Measurements from ENCODE around the gene IFNL3.
"Not testable (repeated sequence)": the region's sequence is repeated elsewhere in the genome, so short reads cannot be mapped to it uniquely, and the experiment has no call there.

Gene IFNL3

DNA sequence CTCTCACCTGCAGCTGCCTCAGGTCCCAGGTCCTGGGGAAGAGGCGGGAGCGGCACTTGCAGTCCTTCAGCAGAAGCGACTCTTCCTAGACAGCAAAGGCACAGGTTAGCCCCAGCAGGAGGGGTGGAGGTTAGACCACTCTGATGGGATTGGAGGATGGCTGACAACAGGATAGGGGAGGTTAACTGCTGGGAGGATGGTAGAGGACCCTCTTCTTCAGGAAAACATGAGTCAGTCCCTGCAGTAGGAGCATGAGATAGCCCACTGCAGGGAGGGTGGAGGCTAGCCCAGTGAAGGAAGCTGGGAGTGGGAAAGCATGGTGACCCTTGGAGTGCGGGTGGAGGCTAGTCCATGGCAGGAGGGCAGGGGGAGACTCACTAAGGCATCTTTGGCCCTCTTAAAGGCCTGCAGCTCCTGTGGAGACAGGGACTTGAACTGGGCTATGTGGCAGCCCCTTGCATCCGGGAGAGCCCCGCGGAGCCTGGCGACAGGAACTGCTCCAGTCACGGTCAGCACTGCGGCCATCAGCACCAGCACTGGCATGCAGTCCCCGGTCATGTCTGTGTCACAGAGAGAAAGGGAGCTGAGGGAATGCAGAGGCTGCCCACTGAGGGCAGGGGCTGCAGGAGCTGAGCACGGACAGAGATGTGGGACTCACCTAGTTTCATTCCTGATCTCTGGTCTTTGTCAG, at the start of gene IFNL3:
Gene IFNL3 (minus strand): TSS at position 597 of the 691 bp plus-strand sequence. CDS start 39 bp downstream, at position 558.
- in situ Hi-C loops (cut with MboI; ENCODE audit: low sequenced_read_pairs): not testable (repeated sequence)

GRCh38 chr19:39293394-39293793, 48.6 kb upstream of the IFNL3 start:
- in situ Hi-C loops (cut with MboI; ENCODE audit: low sequenced_read_pairs): no loop called here

- in situ Hi-C loops (cut with MboI; ENCODE audit: low sequenced_read_pairs): no loop called here
Observed at GRCh38 chr19:39284032-39284431, 39.2 kb upstream of the IFNL3 start.

DNA sequence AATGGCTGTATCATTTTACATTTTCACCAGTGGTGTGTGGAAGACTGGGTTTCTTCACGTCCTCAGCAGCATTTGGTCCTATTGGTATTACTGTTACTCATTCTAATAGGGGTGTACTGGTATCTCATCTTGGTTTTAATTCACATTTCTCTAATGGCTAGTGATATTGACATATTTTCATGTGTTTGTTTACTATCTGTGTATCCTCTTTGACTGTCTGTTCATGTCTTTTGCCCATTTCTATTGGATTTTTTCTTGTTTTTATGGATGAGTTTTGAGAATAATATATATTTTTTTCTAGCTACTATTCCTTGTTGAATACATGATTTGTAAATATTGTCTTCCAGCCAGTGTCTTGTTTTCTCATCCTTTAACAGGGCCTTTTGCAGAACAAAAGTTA, 37.2 kb upstream of the IFNL3 start:
- in situ Hi-C loops (cut with MboI; ENCODE audit: low sequenced_read_pairs): no loop called here

DNA sequence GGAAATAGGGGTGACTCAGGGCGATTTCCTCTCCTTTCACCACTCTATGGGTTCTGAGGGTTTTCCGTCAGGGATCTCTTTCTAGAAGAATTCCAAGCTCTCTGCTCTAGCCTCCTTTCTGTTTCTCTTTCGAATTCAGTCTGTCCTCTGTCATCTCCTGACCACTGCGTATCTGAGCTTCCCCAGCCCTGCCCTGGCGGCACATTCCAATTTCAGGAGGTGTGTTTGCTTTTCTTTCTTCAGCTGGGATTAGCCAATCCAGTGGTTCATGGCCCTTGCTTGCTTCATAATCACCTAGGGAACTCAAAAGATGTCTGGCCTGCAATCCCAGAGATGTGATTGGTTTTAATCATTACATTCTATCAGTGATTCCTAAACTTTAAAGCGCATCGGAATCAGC, 32.8 kb upstream of the IFNL3 start:
- in situ Hi-C loops (cut with MboI; ENCODE audit: low sequenced_read_pairs): no loop called here

- in situ Hi-C loops (cut with MboI; ENCODE audit: low sequenced_read_pairs): no loop called here
Observed at GRCh38 chr19:39276740-39277139, 31.9 kb upstream of the IFNL3 start.

DNA sequence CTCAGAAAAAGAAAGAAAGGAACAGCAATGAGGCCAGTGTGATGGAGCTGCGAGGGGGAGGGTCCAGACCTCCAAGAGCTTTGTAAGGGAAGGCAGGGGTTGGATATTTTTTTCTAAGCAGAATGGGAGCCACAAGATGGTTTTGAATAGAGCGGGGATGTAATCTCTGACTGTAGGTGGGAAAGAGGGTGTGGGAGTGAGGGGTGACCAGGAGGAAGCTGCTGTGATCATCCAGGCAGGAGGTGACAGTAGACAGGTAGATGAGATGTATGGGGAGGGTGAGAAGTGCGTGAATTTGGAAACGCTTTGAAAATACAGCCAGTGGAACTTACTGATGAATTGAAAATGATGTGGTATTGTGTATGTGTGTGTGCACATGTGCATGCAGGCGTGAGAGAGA, 30.8 kb upstream of the IFNL3 start:
- in situ Hi-C loops (cut with MboI; ENCODE audit: low sequenced_read_pairs): no loop called here

DNA sequence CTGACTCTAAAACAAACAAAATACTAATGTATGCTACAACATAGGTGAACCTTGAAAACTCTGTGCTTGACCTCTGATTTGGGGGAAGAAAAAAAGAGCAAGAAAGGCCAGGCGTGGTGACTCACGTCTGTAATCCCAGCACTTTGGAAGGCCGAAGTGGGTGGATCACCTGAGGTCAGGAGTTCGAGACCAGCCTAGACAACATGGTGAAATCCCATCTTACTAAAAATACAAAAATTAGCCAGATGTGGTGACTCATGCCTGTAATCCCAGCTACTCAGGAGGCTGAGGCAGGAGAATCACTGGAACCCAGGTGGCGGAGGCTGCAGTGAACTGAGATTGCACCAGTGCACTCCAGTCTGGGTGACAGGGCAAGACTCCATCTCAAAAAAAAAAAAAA, 29.1 kb upstream of the IFNL3 start:
- in situ Hi-C loops (cut with MboI; ENCODE audit: low sequenced_read_pairs): not testable (repeated sequence)

DNA sequence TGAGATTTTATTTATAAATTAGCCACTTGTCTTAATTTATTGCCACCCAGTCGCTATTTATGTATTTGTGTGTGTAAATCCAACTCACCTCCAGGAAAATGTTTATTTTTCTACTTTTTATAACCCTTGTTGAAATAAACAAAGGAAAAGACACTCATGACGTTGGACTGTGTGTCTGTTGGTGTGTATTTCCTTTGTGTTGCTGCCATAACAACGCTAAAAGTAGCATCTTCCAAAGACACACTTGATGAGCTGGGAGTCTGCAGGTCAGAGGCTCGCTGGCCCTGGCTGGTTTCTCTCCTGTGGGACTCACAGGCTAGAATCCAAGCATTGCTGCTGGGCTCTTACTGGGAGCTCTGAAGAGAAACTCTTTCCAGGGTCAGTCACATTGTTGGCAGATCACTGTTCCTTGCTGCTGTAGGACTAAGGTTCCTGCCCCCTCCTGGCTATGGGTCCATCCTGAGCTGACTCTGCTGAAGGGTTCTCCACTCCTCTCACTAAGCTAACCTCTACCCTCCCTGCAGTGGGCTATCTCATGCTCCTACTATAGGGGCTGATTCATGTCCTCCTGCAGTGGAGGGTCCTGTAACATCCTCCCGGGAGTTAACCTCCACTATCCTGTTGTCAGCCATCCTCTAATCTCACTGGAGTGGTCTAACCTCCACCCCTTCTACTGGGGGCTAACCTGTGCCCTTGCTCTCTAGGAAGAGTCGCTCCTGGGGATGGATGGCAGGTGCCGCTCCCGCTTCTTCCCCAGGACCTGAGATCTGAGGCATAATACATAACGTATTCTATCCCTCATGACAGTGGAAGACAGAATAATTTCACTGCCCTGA, 25.4 kb upstream of the IFNL3 start:
- in situ Hi-C loops (cut with MboI; ENCODE audit: low sequenced_read_pairs): no loop called here

GRCh38 chr19:39269369-39269768, 24.6 kb upstream of the IFNL3 start:
- in situ Hi-C loops (cut with MboI; ENCODE audit: low sequenced_read_pairs): not testable (repeated sequence)

- in situ Hi-C loops (cut with MboI; ENCODE audit: low sequenced_read_pairs): not testable (repeated sequence)
Observed at GRCh38 chr19:39268531-39269223, 23.9 kb upstream of the IFNL3 start.

DNA sequence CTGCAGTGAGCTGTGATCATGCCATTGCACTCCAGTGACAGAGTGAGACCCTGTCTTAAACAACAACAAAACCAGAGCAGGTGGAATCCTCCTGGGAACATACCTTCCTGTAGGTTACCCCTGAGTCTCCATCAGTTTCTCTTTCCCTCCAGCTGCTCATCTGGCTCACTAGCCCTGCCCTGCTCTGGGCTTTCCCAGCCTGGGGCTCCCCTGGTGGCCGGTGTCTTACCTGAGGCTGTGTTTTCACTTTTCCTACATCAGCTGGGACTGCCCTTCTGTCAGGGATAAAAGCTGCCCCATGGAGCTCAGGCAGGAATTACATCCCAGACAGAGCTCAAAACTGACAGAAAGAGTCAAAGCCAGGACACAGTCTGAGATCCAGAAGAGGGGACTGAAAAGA, 23.3 kb upstream of the IFNL3 start, which contains the start of gene IFNL2:
Gene IFNL2 (plus strand): TSS at position 312 of the 400 bp plus-strand sequence. CDS start 173 bp downstream, outside the sequence.
- in situ Hi-C loops (cut with MboI; ENCODE audit: low sequenced_read_pairs): not testable (repeated sequence)

DNA sequence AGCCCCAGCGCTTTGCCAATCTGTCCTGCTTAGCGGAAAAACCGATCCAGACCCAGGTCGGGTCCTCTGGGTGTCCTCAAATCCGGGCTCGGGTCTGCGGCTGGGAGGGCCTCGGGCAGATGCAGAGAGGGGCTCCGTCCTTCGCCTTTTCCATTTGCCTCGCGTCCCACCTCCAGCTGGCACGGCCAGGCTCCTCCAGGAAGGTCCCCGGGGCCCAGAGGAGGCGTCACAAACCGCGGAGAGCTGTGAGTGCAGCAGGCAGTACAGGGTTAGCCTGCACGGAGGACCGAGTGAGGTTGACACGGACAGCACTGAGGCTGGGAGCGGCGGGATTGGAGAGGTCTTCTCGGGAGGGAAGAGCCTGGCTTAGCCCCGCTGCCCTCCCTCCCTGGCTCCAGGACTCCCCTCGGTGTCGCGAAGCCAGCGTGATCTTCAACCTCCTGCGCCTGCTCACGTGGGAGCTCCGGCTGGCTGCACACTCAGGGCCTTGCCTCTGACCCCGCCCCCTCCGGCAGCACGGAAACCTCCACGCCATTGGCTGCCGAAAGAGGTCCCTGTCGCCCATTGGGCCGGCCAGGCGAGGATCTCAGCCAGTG, 20.6 kb upstream of the IFNL3 start:
- in situ Hi-C loops (cut with MboI; ENCODE audit: low sequenced_read_pairs): no loop called here

- in situ Hi-C loops (cut with MboI; ENCODE audit: low sequenced_read_pairs): no loop called here
Observed at GRCh38 chr19:39264306-39265290, 19.8 kb upstream of the IFNL3 start.

DNA sequence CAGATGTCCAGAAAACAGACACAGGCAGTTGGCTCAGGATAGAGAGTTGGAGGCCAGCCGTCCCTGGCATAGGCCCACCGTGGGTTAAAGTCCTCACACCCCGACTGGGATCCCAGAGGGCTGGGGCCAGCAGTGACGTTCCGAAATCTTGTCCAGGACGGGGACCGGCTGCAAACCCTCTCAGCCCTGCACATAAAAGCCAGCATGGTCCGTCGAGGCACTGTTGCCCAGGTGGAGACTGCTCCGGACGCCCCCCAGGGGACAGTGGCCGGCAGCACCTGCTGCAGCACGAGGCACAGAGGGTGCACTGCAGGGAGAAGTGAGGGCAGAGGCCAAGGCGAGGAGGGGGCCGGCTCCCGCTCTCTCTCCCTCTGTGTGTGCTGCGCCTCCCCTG, 19.1 kb upstream of the IFNL3 start:
- in situ Hi-C loops (cut with MboI; ENCODE audit: low sequenced_read_pairs): no loop called here

- in situ Hi-C loops (cut with MboI; ENCODE audit: low sequenced_read_pairs): no loop called here
Observed at GRCh38 chr19:39262496-39262895, 17.7 kb upstream of the IFNL3 start.

GRCh38 chr19:39261704-39262103, 16.9 kb upstream of the IFNL3 start:
- in situ Hi-C loops (cut with MboI; ENCODE audit: low sequenced_read_pairs): no loop called here

- in situ Hi-C loops (cut with MboI; ENCODE audit: low sequenced_read_pairs): no loop called here
Observed at GRCh38 chr19:39257227-39257626, 12.4 kb upstream of the IFNL3 start.

DNA sequence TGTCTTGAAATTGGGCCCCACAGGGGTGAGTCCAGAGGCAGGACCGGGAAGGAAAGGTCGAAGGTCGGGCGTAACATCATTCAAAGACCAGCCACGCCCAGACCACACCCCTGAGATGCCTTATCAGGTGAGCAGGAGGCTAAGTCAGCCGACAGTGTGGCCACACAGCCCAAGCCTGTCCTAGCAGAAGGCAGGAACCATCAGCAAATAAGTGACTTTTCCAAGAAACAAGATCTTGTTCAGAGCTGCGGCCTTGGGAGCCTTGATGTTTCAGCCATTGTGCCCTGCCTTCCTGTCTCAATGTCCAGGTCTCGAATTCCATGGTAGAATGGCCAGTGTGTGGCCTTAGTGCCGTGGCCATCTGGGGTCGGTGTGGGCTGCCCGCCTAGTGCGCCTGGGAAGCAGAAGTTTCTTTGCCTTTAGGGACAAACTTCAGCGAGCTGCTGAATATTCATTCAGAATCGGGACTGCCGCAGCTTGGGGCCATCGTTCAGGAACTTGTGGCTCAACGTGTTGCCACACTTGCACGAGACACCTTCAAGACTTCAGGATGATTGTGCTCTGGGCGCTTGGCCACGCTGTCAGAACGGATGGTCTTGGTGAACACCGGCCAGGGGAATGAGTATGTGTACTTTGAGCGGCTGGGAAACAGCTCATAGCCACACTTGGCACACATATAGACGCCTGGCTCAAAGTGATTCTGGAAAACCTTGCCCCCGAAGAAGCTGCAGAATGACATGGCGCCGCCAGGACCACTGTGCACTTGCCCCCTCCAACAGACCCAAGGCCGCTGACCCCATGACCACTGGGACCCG, 9.9 kb upstream of the IFNL3 start:
- in situ Hi-C loops (cut with MboI; ENCODE audit: low sequenced_read_pairs): no loop called here
